GM19099 (cell line): ENCODE data around the gene SLITRK1.

Experiments used
- POLR2A ChIP-seq: IDR thresholded peaks from 3 replicates; pipeline ENCODE4 v1.6.1; 2011; ENCODE audit warnings: low read depth; ENCODE audit not compliant: insufficient read length; ENCODE audit errors: extremely low read depth

Gene SLITRK1

GRCh38 chr13:83881917-83882605 lies at the start of gene SLITRK1:
TSS of gene SLITRK1 (minus strand) at chr13:83882474. CDS start at chr13:83881507, 967 bp downstream.
- no peak for TF ChIP-seq POLR2A

- TF ChIP-seq POLR2A: no peak
Observed at GRCh38 chr13:83929157-83929556, 46.9 kb upstream of the SLITRK1 start.

- TF ChIP-seq POLR2A: no peak
Observed at GRCh38 chr13:83919775-83920174, 37.5 kb upstream of the SLITRK1 start.

- TF ChIP-seq POLR2A: no peak
Observed at GRCh38 chr13:83914368-83914767, 32.1 kb upstream of the SLITRK1 start.

- TF ChIP-seq POLR2A: no peak
Observed at GRCh38 chr13:83907196-83907989, 25.1 kb upstream of the SLITRK1 start.

- TF ChIP-seq POLR2A: no peak
Observed at GRCh38 chr13:83906240-83906820, 24.1 kb upstream of the SLITRK1 start.

- TF ChIP-seq POLR2A: no peak
Observed at GRCh38 chr13:83905641-83906040, 23.4 kb upstream of the SLITRK1 start.

- TF ChIP-seq POLR2A: no peak
Observed at GRCh38 chr13:83895994-83896580, 13.8 kb upstream of the SLITRK1 start.

GRCh38 chr13:83890358-83890757 lies 8.1 kb upstream of the SLITRK1 start:
- no peak for TF ChIP-seq POLR2A

GRCh38 chr13:83884141-83884540 lies 1.9 kb upstream of the SLITRK1 start:
- TF ChIP-seq POLR2A: no peak

- no peak for TF ChIP-seq POLR2A
Observed at GRCh38 chr13:83883061-83883523, 818 bp upstream of the SLITRK1 start.

- TF ChIP-seq POLR2A: no peak
Observed at GRCh38 chr13:83882606-83882959, 309 bp upstream of the SLITRK1 start.

GRCh38 chr13:83881140-83881684 lies 1.1 kb downstream of the SLITRK1 start:
- no peak for TF ChIP-seq POLR2A

GRCh38 chr13:83880275-83881139 lies 1.8 kb downstream of the SLITRK1 start:
- TF ChIP-seq POLR2A: no peak
